ENCODE results near the gene LTO1.

GRCh38 chr11:69662021-69662698 is 13.0 kb downstream of the LTO1 start:
- TF ChIP-seq CTCF (IDR thresholded peaks at IDR 0.05) (no peak), POLR2A (IDR thresholded peaks at IDR 0.05) (no peak)

All from esophagus squamous epithelium (tissue), 4 donors.